Activated CD8-positive, alpha-beta T cell treated with anti-CD3 and anti-CD28 coated beads for 36 hours (primary cell): ENCODE data around the gene PLEKHG2. TPM values are rescaled to one million over a fixed set of nuclear protein-coding genes. Genes with fewer than 3 reads are reported as not detected.

ENCODE experiments used
- ATAC-seq: fragments of 200-7000 bp; cut with Tn5 transposase; one replicate; pipeline ENCODE4 v1.10.0; 2021; ENCODE audit warnings: mild to moderate bottlenecking, moderate library complexity
- CTCF ChIA-PET: fragments of 350-600 bp; sonication (Branson Sonifier 250); formaldehyde crosslinking; loops from one replicate; lab custom pipeline; 2021; ENCODE audit warnings: antibody characterized with exemption; lab: Charles Lee
- POLR2A ChIA-PET: fragments of 350-600 bp; sonication (Branson Sonifier 250); formaldehyde crosslinking; loops from one replicate; lab custom pipeline; 2021; ENCODE audit warnings: antibody characterized with exemption; lab: Charles Lee
- DNase-seq: peaks from one replicate; pipeline ENCODE4 v3.0.0-alpha.2; 2020
- H3K27ac Mint-ChIP-seq: one replicate; pipeline ENCODE4 v1.8.0; 2021; ENCODE audit warnings: mild to moderate bottlenecking, mixed read lengths
- H3K27me3 Mint-ChIP-seq: one replicate; pipeline ENCODE4 v1.8.0; 2021; ENCODE audit warnings: mixed read lengths
- H3K36me3 Mint-ChIP-seq: one replicate; pipeline ENCODE4 v1.8.0; 2021; ENCODE audit warnings: low read depth, mixed read lengths
- H3K4me1 Mint-ChIP-seq: one replicate; pipeline ENCODE4 v1.8.0; 2021; ENCODE audit warnings: low read depth, mixed read lengths
- H3K4me3 Mint-ChIP-seq: one replicate; pipeline ENCODE4 v1.8.0; 2021; ENCODE audit warnings: mild to moderate bottlenecking, moderate library complexity, mixed read lengths
- H3K9me3 Mint-ChIP-seq: one replicate; pipeline ENCODE4 v1.8.0; 2021; ENCODE audit warnings: mixed read lengths
- CTCF ChIP-seq: fragments of 200-600 bp; IDR thresholded peaks from one replicate; pipeline ENCODE4 v1.8.0; 2022; ENCODE audit warnings: antibody characterized with exemption, mild to moderate bottlenecking
- intact Hi-C: fragments of 100-400 bp; cut with micrococcal nuclease; formaldehyde crosslinking; loops from one replicate; pipeline ENCODE4 v1.10.0; 2022
- total RNA-seq, 2 experiments: library from RNA; stranded (reverse); gene quantifications; one replicate each; pipeline ENCODE4 v1.2.3, GENCODE V29; 2021

Gene PLEKHG2, protein sequence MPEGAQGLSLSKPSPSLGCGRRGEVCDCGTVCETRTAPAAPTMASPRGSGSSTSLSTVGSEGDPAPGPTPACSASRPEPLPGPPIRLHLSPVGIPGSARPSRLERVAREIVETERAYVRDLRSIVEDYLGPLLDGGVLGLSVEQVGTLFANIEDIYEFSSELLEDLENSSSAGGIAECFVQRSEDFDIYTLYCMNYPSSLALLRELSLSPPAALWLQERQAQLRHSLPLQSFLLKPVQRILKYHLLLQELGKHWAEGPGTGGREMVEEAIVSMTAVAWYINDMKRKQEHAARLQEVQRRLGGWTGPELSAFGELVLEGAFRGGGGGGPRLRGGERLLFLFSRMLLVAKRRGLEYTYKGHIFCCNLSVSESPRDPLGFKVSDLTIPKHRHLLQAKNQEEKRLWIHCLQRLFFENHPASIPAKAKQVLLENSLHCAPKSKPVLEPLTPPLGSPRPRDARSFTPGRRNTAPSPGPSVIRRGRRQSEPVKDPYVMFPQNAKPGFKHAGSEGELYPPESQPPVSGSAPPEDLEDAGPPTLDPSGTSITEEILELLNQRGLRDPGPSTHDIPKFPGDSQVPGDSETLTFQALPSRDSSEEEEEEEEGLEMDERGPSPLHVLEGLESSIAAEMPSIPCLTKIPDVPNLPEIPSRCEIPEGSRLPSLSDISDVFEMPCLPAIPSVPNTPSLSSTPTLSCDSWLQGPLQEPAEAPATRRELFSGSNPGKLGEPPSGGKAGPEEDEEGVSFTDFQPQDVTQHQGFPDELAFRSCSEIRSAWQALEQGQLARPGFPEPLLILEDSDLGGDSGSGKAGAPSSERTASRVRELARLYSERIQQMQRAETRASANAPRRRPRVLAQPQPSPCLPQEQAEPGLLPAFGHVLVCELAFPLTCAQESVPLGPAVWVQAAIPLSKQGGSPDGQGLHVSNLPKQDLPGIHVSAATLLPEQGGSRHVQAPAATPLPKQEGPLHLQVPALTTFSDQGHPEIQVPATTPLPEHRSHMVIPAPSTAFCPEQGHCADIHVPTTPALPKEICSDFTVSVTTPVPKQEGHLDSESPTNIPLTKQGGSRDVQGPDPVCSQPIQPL (N-terminal part only)
- total RNA-seq, result 10 to 100 TPM; 35.9 to 42.8 TPM

DNA sequence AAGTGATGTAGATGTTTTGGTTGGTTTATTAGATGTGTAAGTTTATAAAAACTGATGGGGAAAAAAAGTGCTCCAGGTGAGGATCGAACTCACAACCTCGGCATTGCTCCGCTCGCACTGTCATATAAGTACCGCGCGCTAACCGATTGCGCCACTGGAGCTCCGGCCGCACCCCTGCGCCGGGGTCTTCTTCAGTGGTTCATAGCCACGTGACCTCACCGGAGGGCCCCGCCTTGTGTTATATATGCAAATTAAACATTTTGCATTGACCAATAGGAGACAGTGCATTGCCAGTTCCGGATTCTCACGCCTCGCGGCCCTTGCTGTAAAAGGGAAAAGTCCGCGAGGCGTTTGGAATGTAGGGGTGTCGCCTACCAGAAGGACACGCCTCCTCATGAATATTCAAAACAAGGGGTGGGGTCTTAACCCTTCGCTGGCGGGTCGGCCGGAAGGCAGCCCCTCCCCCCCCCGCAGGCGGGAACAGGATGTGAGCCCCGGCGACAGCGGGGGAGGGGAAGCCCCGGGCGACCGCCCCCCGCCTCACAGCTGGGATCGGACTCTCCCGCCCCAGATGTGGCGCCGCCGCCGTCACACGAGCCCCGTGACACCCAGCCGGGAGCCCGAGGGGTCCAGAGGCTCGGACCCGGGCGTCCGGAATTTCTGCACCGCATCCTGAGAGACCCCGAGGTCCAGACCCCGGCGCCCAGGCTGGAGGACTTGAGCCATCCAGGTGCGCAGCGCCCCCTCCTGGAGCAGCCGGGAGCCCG lies at the start of gene PLEKHG2:
Gene PLEKHG2, plus strand, starts transcription at position 570 of the 767 bp plus-strand sequence. CDS start 1,418 bp downstream, outside the sequence.
- Mint-ChIP-seq H3K27ac (peak within 1 kb of the TSS; percentile 89), H3K4me3 (peak within 1 kb of the TSS; percentile 79), H3K9me3 (no peaks in the 10 kb centered on the region), H3K36me3 (peaks cover 24% of the 10 kb centered on the region), H3K4me1 (peaks cover 29% of the 10 kb centered on the region), H3K27me3 (peaks cover 2% of the 10 kb centered on the region)
- ChIA-PET POLR2A (interaction anchor here (1.0 to 2.2 kb wide), 9 partner anchors 14 to 77 kb away, joined by 3 to 80 read pairs (median 6); partner anchors contain the start of genes GMFG, MED29, PAF1 and RPS16), CTCF (interaction anchor here (1.0 to 2.3 kb wide), 16 partner anchors 9 to 482 kb away, joined by 3 to 153 read pairs (median 6); partner anchors contain the start of genes EID2B, GMFG, MED29 and MRPS12)
- ATAC-seq (peak; percentile 74), DNase-seq (peak; percentile 98)
- intact Hi-C loops, result loop anchor here (1.0 to 10.0 kb wide), 3 partner anchors 15 to 287 kb away; partner anchors contain the start of genes GMFG and PAK4
- peak; percentile 85 for TF ChIP-seq CTCF

- H3K4me1 Mint-ChIP-seq, result no peaks in the 10 kb centered on the region
- no peaks in the 10 kb centered on the region for H3K27me3 Mint-ChIP-seq
- H3K4me3 Mint-ChIP-seq, result no peak overlapping the region
- ChIA-PET POLR2A (interaction anchor here (0.6 to 1.6 kb wide), 4 partner anchors 11 to 49 kb away, joined by 3 to 4 read pairs (median 3); partner anchors contain the start of genes MED29, PAF1 and PLEKHG2), CTCF (interaction anchor here (0.8 kb wide), 1 partner anchor 36 kb away, joined by 3 read pairs; no protein-coding TSS in a partner anchor)
- no peaks in the 10 kb centered on the region for H3K9me3 Mint-ChIP-seq
- DNase-seq (no peak), ATAC-seq (no peak)
- no peak for TF ChIP-seq CTCF
- no peak overlapping the region for H3K27ac Mint-ChIP-seq
- H3K36me3 Mint-ChIP-seq, result peaks cover 23% of the 10 kb centered on the region
- intact Hi-C loops, result no loop called here
Observed at GRCh38 chr19:39362682-39363657, 49.5 kb upstream of the PLEKHG2 start.

- DNase-seq, result no peak
- ChIA-PET CTCF (no interaction called here), POLR2A (interaction anchor here (0.6 kb wide), 1 partner anchor 9 kb away, joined by 4 read pairs; no protein-coding TSS in a partner anchor)
- Mint-ChIP-seq H3K4me3 (no peak overlapping the region), H3K9me3 (no peaks in the 10 kb centered on the region), H3K27ac (no peak overlapping the region), H3K36me3 (peaks cover 20% of the 10 kb centered on the region), H3K27me3 (no peaks in the 10 kb centered on the region), H3K4me1 (no peaks in the 10 kb centered on the region)
- TF ChIP-seq CTCF, result no peak
- no peak for ATAC-seq
- intact Hi-C loops, result no loop called here
Observed at GRCh38 chr19:39363901-39364457, 48.5 kb upstream of the PLEKHG2 start.
